Activated gamma-delta T cell treated with Interleukin-2 at 50 U/mL for 16 hours (primary cell): ENCODE measurements around the gene KIF6.

Experiments used
- DNase-seq: peaks from one replicate; pipeline ENCODE4 v3.0.0-alpha.2; 2020

Gene KIF6

GRCh38 chr6:39338397-39338796 is 386.8 kb downstream of the KIF6 start:
- no peak for DNase-seq

DNA sequence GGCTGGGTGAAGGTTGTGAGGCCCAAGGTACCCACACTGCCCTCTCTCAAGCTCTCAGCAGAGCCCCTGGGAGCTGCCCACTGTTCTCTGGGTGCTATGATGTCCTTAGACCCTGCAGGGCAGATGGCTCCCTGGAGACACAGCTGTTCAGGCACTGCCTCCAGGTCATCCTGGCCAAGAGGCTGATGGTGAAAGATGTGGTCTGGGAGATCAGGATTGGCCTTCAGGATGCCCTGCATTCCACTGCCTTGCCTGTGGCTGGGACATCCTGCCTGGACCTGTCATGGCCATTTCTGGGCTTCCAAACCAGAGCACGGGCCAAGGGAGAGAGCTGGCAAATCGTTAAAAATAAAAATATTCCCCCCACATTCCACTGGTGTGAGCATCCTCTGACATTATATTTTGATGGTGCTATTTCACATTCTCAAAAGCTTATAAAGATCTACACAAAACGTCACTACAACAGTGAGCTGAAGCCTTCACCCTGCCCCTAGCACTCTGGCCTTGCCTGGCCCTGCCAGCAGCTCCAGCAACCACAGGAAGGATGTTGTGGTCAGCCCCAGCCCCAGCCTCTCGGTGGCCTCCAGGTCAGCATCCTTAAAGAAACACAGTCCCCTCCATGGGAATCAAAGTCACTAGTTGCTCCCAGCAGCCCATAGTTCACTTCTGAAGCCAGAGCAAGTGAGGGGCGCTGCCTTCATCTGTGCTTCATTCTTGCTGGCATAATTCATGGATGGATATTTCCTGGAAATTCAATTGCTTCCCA is 389.2 kb downstream of the KIF6 start:
- DNase-seq: no peak

GRCh38 chr6:39333644-39334438 is 391.4 kb downstream of the KIF6 start:
- no peak for DNase-seq

- DNase-seq: no peak
Measured at GRCh38 chr6:39330476-39330875, 394.7 kb downstream of the KIF6 start.

DNA sequence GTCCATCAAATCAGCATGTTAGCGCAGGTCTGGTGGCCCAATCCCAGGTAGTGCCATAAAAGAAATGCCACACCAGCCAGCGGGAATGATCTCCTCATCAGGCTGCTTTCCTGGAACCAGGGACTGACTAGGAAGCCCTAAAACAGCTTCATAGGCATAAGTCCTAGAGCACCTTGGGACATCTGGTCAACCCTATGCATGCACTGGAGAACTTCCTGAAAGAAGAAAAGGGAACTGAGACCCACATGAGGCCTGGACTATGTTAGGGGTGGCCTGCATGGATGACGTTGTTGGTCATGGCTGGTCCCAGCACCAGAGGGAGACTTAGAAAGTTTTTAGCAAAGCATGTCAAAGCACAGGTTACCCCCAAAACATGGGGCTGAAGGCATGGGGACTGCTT is 395.2 kb downstream of the KIF6 start:
- DNase-seq: no peak

- no peak for DNase-seq
Measured at GRCh38 chr6:39328066-39328465, 397.1 kb downstream of the KIF6 start.

GRCh38 chr6:39327507-39327906 is 397.7 kb downstream of the KIF6 start:
- DNase-seq: no peak

GRCh38 chr6:39322306-39322850 is 402.8 kb downstream of the KIF6 start, which contains the start of gene KCNK16:
Gene KCNK16 (minus strand): TSS chr6:39322702. CDS start chr6:39322540, 162 bp downstream.
- no peak for DNase-seq

GRCh38 chr6:39321761-39322160 is 403.4 kb downstream of the KIF6 start:
- DNase-seq: no peak

DNA sequence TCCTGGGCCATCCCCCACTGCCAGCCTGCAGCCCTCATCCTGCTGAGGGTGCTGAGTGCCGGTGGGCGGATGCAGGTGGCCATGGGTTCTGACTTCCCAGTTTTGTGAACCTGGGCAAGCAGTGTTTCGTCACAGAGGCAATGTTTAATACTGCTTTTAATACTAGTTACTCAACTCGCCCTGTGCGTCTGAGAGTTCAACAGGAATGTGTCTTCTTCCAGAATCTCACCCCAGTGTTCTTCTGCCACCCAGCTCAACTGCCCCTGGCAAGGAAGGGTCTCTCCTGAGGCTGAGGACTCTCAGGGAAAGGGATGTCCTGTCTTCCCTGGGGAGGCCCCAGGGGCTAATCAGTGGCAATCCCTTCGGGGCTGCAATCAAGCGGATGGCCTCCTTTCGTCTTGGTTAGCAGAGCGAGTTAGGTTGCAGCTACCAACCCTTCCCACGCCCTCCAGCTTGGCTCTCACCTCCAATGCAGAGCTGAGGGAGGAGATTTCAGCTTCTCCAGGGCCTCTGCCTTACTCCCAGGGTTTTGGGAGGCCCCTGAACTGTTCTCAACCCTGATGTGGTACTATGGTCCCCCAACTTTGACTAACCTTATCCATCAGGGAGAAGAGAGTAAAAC is 404.7 kb downstream of the KIF6 start:
- no peak for DNase-seq

GRCh38 chr6:39319621-39320362 is 405.4 kb downstream of the KIF6 start:
- no peak for DNase-seq

DNA sequence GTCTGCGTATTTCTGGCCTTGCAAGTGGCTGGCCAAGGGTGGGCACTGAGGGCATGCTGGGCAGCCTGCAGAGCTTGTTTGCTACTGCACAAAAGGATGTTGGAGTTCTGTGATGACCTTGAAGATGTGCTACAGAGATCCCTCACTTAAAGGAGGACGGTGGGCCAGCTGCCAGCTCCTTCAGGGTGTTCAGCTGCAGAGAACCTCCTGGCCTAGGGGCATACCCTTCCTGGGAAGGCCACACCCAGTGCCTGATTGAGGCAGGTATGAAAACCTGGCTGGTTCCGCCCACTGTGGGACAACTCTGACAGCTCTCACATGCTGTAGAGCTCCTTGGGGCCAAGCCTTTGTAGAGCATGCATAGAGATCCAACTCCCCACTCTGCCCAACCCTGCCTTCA is 408.0 kb downstream of the KIF6 start:
- DNase-seq: no peak

- DNase-seq: no peak
Measured at GRCh38 chr6:39314273-39314795, 410.9 kb downstream of the KIF6 start, which contains the start of gene KCNK17. Gene KCNK17 (minus strand): TSS chr6:39314419. CDS start chr6:39314320, 99 bp downstream.

DNA sequence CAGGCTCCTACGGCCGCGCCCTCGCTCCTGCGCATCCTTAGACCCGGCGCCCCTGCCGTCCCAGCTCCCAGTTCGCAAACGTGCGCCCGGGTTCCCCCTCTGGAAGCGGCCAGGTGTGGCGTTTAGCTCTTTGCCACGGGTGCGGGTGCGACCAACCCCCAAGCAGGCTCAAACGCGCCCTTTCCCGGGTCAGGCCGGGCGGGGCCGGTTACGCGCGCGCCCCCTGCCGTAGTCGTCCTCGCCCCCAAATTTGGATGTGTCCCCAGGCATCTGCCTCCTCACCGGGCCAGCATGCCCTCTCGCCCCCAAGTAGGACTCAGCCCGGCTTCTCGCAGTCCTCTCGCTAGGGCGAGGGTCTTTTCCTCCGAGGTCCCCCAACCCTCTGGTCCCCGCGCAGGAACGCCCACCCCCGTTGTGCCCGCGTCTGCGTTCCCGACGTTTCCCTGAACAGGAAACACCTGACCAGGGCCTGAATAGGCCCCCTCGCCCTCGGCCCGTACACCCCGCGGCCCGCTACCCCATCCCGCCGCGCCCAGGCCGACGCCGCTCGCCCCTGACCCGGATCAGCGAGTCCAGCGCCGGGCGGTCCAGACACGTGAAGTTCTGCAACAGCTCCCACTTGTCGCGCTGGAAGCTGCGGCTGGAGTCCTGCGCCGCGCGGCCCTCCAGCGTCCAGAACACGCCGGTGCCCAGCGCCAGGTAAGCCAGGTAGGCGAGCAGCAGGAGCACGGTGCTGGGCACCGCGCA is 411.5 kb downstream of the KIF6 start:
- no peak for DNase-seq

GRCh38 chr6:39312912-39313525 is 412.2 kb downstream of the KIF6 start:
- no peak for DNase-seq

DNA sequence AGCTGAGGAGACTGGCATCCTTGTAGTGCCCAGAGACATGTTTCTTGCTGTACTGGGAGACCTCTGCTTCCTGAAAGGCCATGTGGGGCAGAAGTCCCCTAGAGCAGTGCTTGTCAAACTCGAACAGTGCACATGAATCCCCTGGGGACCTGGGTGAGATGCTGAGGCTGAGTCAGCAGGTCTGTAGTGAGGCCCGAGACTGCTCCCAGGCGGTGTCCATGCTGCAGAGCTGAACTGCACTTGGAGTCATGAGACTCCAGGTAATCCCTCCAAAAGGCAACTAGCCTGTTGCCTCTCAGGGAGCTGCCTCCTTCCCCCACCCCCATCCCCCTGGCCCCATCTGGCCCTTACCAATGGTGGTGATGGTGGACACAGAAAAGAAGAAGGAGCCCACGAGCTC is 414.7 kb downstream of the KIF6 start:
- DNase-seq: no peak

GRCh38 chr6:39309942-39310531 is 415.2 kb downstream of the KIF6 start:
- peak; percentile 33 for DNase-seq

DNA sequence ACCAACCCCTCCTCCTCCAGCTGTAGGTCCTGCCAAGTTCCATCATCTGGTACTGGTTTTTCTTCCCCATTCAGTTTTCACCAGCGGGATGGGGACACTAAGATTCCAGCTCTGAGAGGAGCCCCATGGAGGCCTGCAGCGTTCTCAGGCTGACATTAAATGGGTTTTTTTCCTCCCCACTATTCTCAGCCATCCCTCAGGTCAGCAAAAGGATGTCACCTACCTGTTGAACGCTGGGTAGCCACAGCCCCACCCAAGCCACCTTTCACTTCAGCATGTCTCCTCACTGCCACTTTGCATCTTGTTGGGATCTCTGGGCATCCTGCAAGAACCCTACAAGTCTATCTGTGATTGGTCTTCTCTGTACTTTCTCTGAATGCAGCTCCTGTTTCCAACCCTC is 417.7 kb downstream of the KIF6 start:
- no peak for DNase-seq

DNA sequence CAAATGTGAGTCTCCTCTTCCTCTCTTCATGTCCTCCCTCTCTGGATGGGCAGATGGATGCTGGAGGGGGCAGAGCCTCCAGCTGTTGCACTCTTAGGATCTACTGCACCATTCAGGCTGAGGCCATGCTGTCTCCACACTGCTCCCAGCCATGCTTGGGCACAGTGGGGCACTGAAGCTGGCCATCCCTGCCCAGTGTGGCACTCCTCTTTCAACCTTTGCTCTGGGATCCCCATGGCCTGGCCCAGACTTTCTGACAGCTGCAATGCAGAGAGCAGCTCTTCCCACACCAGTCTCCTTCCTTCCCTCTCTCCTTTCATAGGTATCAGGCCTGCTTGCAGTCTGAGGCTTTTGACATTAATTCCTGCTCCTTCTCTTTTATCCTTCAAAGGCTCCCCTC is 420.3 kb downstream of the KIF6 start:
- no peak for DNase-seq

GRCh38 chr6:39303425-39304153 is 421.6 kb downstream of the KIF6 start:
- no peak for DNase-seq
